M059J (cell line): ENCODE results near the gene LDLRAD4. TPM values are rescaled to one million over a fixed set of nuclear protein-coding genes. Genes with fewer than 3 reads are reported as not detected.

Experiments
- DNase-seq: peaks from one replicate; pipeline ENCODE4 v3.0.0-alpha.2; 2012; ENCODE audit warnings: low read depth
- total RNA-seq: library from RNA; depleted of rRNA; stranded (reverse); fragments of >200 nt; shearing (Covaris generic); gene quantifications from 2 replicates; pipeline ENCODE4 v1.2.3, GENCODE V29; 2014

Gene LDLRAD4
- total RNA-seq, 1 experiment from 2014 or later = 1.9 TPM

- DNase-seq = no peak
Observed at GRCh38 chr18:13202571-13202970, 16.0 kb upstream of the LDLRAD4 start.

GRCh38 chr18:13206301-13206700, 12.3 kb upstream of the LDLRAD4 start:
- no peak for DNase-seq

GRCh38 chr18:13207294-13207693, 11.3 kb upstream of the LDLRAD4 start:
- DNase-seq = no peak

- DNase-seq = no peak
Observed at GRCh38 chr18:13211534-13211933, 7.0 kb upstream of the LDLRAD4 start.

- DNase-seq = no peak
Observed at GRCh38 chr18:13213036-13213795, 5.3 kb upstream of the LDLRAD4 start.

- DNase-seq = no peak
Observed at GRCh38 chr18:13214609-13215008, 4.0 kb upstream of the LDLRAD4 start.

- peak; percentile 72 for DNase-seq
Observed at GRCh38 chr18:13216092-13216582, 2.4 kb upstream of the LDLRAD4 start.

- DNase-seq = no peak
Observed at GRCh38 chr18:13216711-13217465, 1.7 kb upstream of the LDLRAD4 start.

GRCh38 chr18:13217466-13217961, 1.0 kb upstream of the LDLRAD4 start:
- peak; percentile 44 for DNase-seq

- DNase-seq = no peak
Observed at GRCh38 chr18:13217971-13218367, 591 bp upstream of the LDLRAD4 start.

GRCh38 chr18:13218997-13219396, 437 bp downstream of the LDLRAD4 start:
- DNase-seq = no peak

- DNase-seq = no peak
Observed at GRCh38 chr18:13219593-13220159, 1.1 kb downstream of the LDLRAD4 start.

- peak; percentile 26 for DNase-seq
Observed at GRCh38 chr18:13220361-13220991, 1.9 kb downstream of the LDLRAD4 start.

- peak; percentile 60 for DNase-seq
Observed at GRCh38 chr18:13221869-13222855, 3.6 kb downstream of the LDLRAD4 start.

- DNase-seq = peak; percentile 48
Observed at GRCh38 chr18:13222856-13223281, 4.3 kb downstream of the LDLRAD4 start.

- no peak for DNase-seq
Observed at GRCh38 chr18:13223311-13224143, 5.0 kb downstream of the LDLRAD4 start.

- no peak for DNase-seq
Observed at GRCh38 chr18:13225261-13225660, 6.7 kb downstream of the LDLRAD4 start.

- no peak for DNase-seq
Observed at GRCh38 chr18:13226533-13227144, 8.1 kb downstream of the LDLRAD4 start.

- DNase-seq = no peak
Observed at GRCh38 chr18:13227910-13228309, 9.3 kb downstream of the LDLRAD4 start.
